MM.1S (cell line): ENCODE data around the gene PTPRA.

Source experiments
- CTCF ChIP-seq: fragments of 300-600 bp; sonication (generic); IDR thresholded peaks from 2 replicates; pipeline ENCODE4 v1.5.1; 2016; ENCODE audit warnings: antibody characterized with exemption, low read length, mixed read lengths
- EZH2 ChIP-seq: fragments of 300-600 bp; sonication (generic); optimal IDR thresholded peaks from 2 replicates; pipeline ENCODE3; 2017; ENCODE audit warnings: low read depth, mild to moderate bottlenecking, antibody characterized with exemption, low read length, mixed read lengths

- TF ChIP-seq EZH2, result no peak
- no peak for TF ChIP-seq CTCF
Measured at GRCh38 chr20:3047486-3048419, 174.5 kb downstream of the PTPRA start.
